ENCODE results near the gene HINT1. TPM values are rescaled to one million over a fixed set of nuclear protein-coding genes. Genes with fewer than 3 reads are reported as not detected.

The HINT1 gene
- total RNA-seq, 2 experiments from 2014 or later, result 298 to 312 TPM

DNA sequence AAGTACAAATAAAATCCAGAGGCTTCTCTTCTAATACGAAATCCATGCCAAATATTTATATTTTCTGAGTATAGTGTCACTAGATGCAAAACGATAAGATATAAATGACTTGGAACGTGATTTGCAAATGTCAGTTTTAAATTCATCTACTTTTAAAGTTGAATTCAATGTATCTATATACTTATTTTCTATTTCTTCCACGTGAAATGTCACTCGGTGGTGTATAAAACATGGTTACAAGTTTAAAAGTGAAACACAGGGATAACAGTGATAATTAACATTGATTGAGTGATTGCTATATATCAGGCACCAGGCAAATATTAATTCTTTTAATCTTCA lies 54.8 kb downstream of the HINT1 start:
- Mint-ChIP-seq H3K27me3 (no peaks in the 10 kb centered on the region), H3K9me3 (ENCODE audit: low read depth) (no peaks in the 10 kb centered on the region), H3K4me3 (no peak overlapping the region), H3K4me1 (peaks cover 4% of the 10 kb centered on the region), H3K27ac (no peak overlapping the region), H3K36me3 (ENCODE audit: low read depth) (no peaks in the 10 kb centered on the region)
- ATAC-seq, result no peak
- intact Hi-C loops (cut with DNase I, micrococcal nuclease), result loop anchor here (1.0 to 10.0 kb wide), 6 partner anchors 239 to 1339 kb away; partner anchors contain the start of gene CHSY3 (in 1 of the 2)
- POLR2A ChIA-PET, result no interaction called here
- DNase-seq, result no peak
- CTCF ChIA-PET, result interaction anchor here (4.0 kb wide), 1 partner anchor 239 kb away, joined by 23 read pairs; no protein-coding TSS in a partner anchor

DNA sequence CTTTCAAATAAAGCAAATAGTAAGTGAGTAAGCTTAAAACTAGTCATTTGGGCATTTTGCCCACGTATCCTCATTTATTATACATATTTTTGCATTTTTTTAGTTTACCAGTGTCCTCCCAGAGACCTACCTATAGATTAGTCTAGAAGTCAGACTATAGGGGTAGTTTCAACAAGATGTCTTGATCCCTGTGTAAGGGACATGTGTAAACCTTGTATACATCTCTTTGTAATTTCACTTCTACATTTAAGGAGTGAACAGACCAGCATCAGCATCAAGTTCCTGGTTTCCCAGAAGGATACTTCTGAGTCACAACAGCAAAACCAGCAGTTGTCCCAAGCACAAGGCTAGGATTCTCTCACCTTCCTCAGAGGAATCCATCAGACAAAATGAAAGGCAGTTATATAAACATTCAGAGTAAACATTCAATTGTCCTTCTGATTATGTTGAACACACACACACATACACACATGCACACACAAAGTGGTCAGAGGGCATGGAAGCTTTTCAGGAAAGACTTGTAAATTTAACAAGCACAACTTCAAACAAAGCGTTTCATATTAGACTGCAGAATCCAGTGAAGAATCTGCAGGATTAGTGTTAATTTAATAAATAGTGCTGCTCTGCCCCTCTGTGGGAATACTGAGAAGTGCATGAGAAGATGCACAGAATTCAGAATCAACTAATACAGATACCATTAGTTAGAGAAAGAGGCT lies 55.4 kb downstream of the HINT1 start:
- H3K9me3 Mint-ChIP-seq (ENCODE audit: low read depth), result no peaks in the 10 kb centered on the region
- no peaks in the 10 kb centered on the region for H3K27me3 Mint-ChIP-seq
- ChIA-PET CTCF (interaction anchor here (0.8 to 4.0 kb wide), 2 partner anchors 235 to 238 kb away, joined by 3 to 23 read pairs; no protein-coding TSS in a partner anchor), POLR2A (no interaction called here)
- intact Hi-C loops (cut with DNase I, micrococcal nuclease), result loop anchor here (1.0 to 10.0 kb wide), 6 partner anchors 238 to 1339 kb away; partner anchors contain the start of gene CHSY3 (in 1 of the 2)
- no peak overlapping the region for H3K4me3 Mint-ChIP-seq
- no peaks in the 10 kb centered on the region for H3K36me3 Mint-ChIP-seq (ENCODE audit: low read depth)
- DNase-seq, result peak; percentile 30
- H3K4me1 Mint-ChIP-seq, result peaks cover 4% of the 10 kb centered on the region
- H3K27ac Mint-ChIP-seq, result no peak overlapping the region
- peak; percentile 79 for ATAC-seq

Other genes with a start within 250 kb of the HINT1 start
- gene LYRM7, start 5.7 kb upstream of the HINT1 start, total RNA-seq, result 10 to 100 TPM; 16.0 to 20.7 TPM
- gene CDC42SE2, start 98.8 kb upstream of the HINT1 start, total RNA-seq, result 10 to 100 TPM; 68.3 to 99.6 TPM

Measured in activated CD4-positive, alpha-beta T cell treated with anti-CD3 and anti-CD28 coated beads for 36 hours (primary cell).